AG10803 (cell line): Measurements from ENCODE around the gene BCAR3.

Experiments used
- DNase-seq: peaks from one replicate; pipeline ENCODE4 v3.0.0; 2010; ENCODE audit warnings: low read depth
- H3K4me3 ChIP-seq: 2 replicates; pipeline ENCODE4 v1.5.1; 2011; ENCODE audit warnings: mild to moderate bottlenecking, low read length, control low read depth
- CTCF ChIP-seq: conservative IDR thresholded peaks from 2 replicates; pipeline ENCODE4 v1.5.1; 2011; ENCODE audit warnings: mild to moderate bottlenecking, low read length, control low read depth, inconsistent platforms

The BCAR3 gene

DNA sequence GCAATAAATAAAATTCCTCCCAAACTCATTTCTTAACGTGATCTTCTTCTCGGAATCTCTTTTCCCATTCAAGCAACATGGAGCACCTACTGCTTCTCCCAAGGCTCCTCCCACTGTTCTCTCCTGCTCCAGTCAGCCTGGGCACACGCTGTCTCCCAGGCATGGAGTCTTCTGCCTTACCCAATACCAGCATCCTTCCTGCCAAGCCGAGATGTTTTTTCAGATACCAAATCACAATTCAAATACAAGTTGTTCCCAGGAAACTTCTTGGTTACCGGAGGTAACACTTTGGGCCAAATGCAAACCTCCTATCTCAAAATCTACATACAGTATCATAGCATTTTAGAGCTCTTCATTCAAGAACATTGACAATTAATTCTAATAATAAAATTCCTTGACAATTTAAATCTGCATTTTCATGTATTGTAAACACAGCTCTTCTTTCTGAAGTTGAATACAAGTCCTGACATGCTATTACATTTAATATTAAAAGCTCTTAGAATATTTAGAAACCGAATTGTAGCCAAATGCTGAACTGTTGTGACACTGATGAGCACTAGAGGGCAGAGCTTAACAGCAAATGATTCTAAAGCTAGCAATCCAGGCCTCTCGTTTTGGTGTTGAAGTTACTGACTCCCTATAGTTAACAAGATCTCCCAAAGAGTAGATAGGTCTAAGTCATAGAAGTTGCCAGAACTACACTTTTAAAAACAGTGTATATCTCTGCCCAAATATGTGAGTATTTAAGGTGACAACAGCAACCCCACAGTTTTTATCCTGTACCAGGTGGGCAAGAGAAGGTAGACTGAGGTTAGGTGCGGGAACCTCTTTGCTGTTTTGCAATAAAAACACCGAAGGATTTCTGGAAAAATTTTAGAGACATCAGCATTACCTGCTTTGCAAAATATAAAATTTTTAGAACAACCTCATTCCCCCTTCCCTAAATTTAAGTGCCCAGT, 52.3 kb downstream of the BCAR3 start:
- H3K4me3 ChIP-seq: no peak overlapping the region
- peak; percentile 90 for TF ChIP-seq CTCF
- DNase-seq: peak; percentile 78

- no peak overlapping the region for H3K4me3 ChIP-seq
- peak; percentile 53 for DNase-seq
- no peak for TF ChIP-seq CTCF
Observed at GRCh38 chr1:93628681-93629080, 53.0 kb downstream of the BCAR3 start.

DNA sequence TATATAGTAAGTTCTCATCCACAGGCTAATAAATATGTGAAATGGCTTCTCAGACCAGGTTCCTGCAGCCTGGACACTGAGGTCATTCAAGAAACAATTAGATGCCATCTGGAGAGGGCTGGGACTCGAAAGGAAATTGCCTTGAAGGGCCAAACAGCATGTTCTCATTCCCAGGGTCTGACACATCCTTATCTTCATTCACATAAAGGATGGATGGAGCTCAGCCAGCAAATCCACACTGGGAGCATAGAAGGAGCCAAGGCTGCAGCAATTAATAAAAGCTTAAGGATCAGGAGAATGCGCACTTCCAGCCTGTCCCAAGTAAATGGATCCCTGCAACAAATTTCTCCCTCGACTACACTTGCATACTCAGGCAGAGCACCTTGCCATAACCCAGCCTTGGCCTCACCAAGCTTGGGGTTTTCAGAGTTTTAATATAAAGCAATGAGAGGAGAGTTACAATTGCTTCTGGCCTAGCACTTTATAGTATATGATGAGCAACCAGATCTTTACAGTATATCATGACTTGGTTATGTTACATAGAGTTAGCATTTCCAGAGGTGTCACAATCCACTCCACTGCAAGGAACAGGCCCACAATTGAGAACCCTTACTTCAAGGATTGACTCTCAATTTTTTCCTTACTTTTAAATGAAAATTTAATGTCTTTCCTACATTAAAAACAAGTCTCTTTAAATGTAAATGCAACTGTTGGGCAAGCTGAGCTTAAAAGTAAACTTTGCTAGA, 55.9 kb downstream of the BCAR3 start:
- peak; percentile 91 for DNase-seq
- H3K4me3 ChIP-seq: no peak overlapping the region
- TF ChIP-seq CTCF: no peak

DNA sequence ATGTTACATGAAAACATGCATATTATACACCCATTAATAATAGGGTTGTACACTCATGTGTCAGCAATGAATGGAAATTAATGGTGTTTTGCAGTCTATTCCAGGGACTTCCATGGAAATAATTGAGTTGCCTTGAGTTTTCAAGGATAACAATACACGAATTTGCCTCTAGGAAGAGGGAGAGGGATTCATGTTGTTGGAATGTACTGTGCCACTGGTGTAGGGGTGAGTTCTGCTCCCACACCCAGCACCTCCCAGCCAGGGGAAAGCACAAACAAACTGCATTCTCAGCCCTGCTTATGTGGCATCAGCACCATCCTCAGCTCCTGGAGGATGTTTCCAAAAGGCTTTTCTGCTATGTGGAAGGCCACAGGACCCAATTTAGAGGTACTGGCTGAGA, 57.8 kb downstream of the BCAR3 start:
- DNase-seq: peak; percentile 86
- peak; percentile 20 for TF ChIP-seq CTCF
- H3K4me3 ChIP-seq: no peak overlapping the region

DNA sequence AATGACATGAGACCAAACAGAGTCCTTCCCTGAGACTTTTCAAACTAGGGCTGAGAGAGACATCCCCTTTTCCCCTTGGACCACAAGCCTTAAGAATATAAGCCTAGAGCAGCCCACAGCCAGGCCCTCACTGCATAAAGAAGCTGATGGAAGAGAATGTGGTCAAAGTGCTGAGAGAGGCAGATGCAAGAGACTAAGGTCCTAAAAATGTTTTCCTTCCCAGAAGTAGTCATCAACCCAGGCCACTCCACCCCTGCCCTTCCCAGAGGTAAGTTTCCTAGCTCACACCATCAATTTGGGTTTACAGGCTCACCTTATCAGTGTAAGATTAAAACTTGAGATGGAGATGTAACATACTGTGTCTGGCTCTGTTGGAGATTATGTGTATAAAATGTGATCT, 58.2 kb downstream of the BCAR3 start:
- no peak overlapping the region for H3K4me3 ChIP-seq
- no peak for TF ChIP-seq CTCF
- DNase-seq: peak; percentile 31

- no peak overlapping the region for H3K4me3 ChIP-seq
- no peak for TF ChIP-seq CTCF
- DNase-seq: no peak
Observed at GRCh38 chr1:93621246-93621645, 60.4 kb downstream of the BCAR3 start.
